ENCODE results near the gene POP4. TPM values are rescaled to one million over a fixed set of nuclear protein-coding genes. Genes with fewer than 3 reads are reported as not detected.

Gene POP4
- total RNA-seq, 4 donors from 2014 or later = 10.3 to 54.0 (median 36.4) TPM

DNA sequence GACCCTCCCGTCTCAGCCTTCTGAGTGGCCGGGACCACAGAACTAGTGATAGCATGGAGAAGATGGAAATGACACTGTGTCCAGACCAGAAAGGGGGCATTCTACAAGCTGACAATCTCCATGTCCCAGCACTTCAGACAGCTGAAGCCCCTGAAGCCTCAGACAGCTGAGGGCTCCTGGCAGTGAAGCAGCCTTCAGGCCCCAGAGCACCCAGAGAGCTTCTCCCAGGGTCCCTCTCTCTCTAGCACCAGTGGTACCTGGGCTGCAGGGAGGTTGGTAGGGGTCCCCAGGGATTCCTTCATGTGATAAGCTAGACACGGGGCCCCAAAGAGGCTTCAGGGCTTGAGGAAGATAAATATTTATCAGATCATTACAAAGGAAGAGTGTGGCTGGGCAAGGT, 7.6 kb upstream of the POP4 start:
- intact Hi-C loops (cut with DNase I; ENCODE audit: low total_unique reads) = no loop called here
- peaks cover 0 to 6% of the 10 kb centered on the region in 2 donors for H3K27me3 ChIP-seq
- TF ChIP-seq, protein P1, sequence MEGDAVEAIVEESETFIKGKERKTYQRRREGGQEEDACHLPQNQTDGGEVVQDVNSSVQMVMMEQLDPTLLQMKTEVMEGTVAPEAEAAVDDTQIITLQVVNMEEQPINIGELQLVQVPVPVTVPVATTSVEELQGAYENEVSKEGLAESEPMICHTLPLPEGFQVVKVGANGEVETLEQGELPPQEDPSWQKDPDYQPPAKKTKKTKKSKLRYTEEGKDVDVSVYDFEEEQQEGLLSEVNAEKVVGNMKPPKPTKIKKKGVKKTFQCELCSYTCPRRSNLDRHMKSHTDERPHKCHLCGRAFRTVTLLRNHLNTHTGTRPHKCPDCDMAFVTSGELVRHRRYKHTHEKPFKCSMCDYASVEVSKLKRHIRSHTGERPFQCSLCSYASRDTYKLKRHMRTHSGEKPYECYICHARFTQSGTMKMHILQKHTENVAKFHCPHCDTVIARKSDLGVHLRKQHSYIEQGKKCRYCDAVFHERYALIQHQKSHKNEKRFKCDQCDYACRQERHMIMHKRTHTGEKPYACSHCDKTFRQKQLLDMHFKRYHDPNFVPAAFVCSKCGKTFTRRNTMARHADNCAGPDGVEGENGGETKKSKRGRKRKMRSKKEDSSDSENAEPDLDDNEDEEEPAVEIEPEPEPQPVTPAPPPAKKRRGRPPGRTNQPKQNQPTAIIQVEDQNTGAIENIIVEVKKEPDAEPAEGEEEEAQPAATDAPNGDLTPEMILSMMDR (IDR thresholded peaks at IDR 0.05) = no peak
- TF ChIP-seq POLR2A (IDR thresholded peaks at IDR 0.05) = no peak

DNA sequence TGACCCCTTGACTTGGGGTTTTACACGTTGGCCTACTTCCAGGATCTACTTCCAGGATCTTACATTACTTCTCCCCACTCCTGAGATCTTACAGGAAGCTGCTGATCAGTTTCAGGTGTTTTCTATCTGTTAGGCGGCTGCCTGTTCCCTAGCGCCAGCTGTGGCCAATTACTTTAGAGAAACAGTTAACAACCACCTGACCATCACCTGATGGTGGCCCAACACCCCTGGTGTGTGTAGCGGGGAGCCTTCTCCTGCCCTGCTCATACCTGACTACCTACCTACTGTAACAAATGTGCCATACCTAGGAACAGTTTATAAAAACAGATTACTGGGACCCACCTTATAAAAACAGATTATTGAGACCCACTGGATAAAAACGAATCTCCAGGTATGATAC, 2.8 kb upstream of the POP4 start:
- no peak for DNase-seq
- intact Hi-C loops (cut with DNase I; ENCODE audit: low total_unique reads) = no loop called here
- Histone ChIP-seq H3K36me3 (no peaks in the 10 kb centered on the region), H3K9me3 (no peaks in the 10 kb centered on the region), H3K4me1 (peaks cover 5 to 6% of the 10 kb centered on the region in 2 donors), H3K27me3 (no peaks in the 10 kb centered on the region), H3K4me3 (no peak overlapping the region), H3K27ac (no peak overlapping the region)
- TF ChIP-seq, protein P1 (IDR thresholded peaks at IDR 0.05) = no peak

More for the DNA sequence above, 7.6 kb upstream of the POP4 start:
- Histone ChIP-seq H3K4me1 (no peaks in the 10 kb centered on the region), H3K9me3 (no peaks in the 10 kb centered on the region), H3K4me3 (no peak overlapping the region), H3K36me3 (no peaks in the 10 kb centered on the region), H3K27ac (no peak overlapping the region)
- DNase-seq = no peak

DNA sequence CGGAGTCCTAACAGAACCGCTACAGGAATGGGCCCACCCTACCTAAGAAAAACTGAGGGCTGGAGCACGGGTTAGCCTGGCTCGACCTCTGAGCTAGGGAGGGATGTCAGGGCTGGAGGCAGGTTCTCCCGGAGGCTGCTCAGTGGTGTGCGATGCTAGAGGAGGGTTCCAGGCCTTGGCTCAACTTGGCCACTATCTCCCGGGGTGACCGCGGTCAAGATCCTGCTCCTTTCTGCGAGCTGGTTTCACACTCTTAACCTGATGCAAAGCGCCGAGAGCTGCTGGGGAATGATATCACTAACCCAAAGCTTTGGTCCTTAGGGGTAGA, 301 bp downstream of the POP4 start:
- H3K9me3 ChIP-seq = no peaks in the 10 kb centered on the region
- intact Hi-C loops (cut with DNase I; ENCODE audit: low total_unique reads) = no loop called here
- H3K27ac ChIP-seq = peak overlapping the region; percentile 93
- no peaks in the 10 kb centered on the region for H3K36me3 ChIP-seq
- peak overlapping the region; percentile 66 to 86 for H3K4me3 ChIP-seq
- H3K27me3 ChIP-seq = no peaks in the 10 kb centered on the region
- peaks cover 5 to 11% of the 10 kb centered on the region in 2 donors for H3K4me1 ChIP-seq
- no peak for DNase-seq
- TF ChIP-seq, protein P1 (IDR thresholded peaks at IDR 0.05) = no peak
- no peak for TF ChIP-seq POLR2A (IDR thresholded peaks at IDR 0.05)

DNA sequence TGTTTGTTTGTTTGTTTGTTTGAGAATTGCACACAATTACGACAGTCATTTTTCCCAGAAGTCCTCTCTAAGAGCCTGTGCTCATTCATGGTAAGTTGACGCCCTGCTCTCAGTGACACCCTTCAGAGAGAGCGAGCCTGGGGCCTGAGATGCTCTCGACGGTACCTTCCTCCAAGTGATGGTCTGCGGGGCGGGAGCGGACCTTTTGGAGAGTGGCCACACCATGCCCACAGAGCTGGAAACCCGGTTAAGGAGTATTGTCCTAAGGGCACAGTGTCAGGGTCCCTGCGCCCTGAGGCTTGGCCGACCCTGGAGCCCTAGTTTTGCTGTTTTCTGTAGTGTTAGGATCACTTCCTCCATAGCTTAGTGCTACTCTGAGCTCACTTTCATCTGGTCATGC, 3.6 kb downstream of the POP4 start:
- H3K4me1 ChIP-seq = peaks cover 3 to 11% of the 10 kb centered on the region in 2 donors
- no peak overlapping the region for H3K27ac ChIP-seq
- TF ChIP-seq, protein P1 (IDR thresholded peaks at IDR 0.05) = no peak
- TF ChIP-seq POLR2A (IDR thresholded peaks at IDR 0.05) = no peak
- DNase-seq = no peak
- no peaks in the 10 kb centered on the region for H3K27me3 ChIP-seq
- H3K4me3 ChIP-seq = no peak overlapping the region
- intact Hi-C loops (cut with DNase I; ENCODE audit: low total_unique reads) = loop anchor here (5.0 kb wide), 1 partner anchor 108 kb away; the partner anchor contains the start of gene C19orf12
- no peaks in the 10 kb centered on the region for H3K36me3 ChIP-seq
- no peaks in the 10 kb centered on the region for H3K9me3 ChIP-seq

DNA sequence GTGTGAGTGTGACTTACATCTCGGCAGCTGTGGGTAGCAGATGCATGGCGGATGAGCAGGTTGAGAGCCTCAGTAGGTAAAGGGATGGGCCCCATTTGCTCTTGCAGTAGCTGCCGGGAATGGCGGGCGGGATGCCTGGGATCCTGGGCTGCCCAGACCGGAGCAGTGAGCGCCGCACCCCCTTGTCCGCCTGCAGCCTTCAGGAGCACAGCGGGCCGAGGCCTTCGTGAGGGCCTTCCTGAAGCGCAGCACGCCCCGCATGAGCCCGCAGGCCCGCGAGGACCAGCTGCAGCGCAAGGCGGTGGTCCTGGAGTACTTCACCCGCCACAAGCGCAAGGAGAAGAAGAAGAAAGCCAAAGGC, 4.1 kb downstream of the POP4 start:
- H3K4me1 ChIP-seq = peaks cover 0 to 8% of the 10 kb centered on the region in 2 donors
- no peaks in the 10 kb centered on the region for H3K9me3 ChIP-seq
- no peaks in the 10 kb centered on the region for H3K36me3 ChIP-seq
- DNase-seq = no peak
- no peak for TF ChIP-seq POLR2A (IDR thresholded peaks at IDR 0.05)
- TF ChIP-seq, protein P1 (IDR thresholded peaks at IDR 0.05) = no peak
- H3K27ac ChIP-seq = no peak overlapping the region
- H3K27me3 ChIP-seq = no peaks in the 10 kb centered on the region
- H3K4me3 ChIP-seq = no peak overlapping the region
- intact Hi-C loops (cut with DNase I; ENCODE audit: low total_unique reads) = loop anchor here (5.0 kb wide), 1 partner anchor 107 kb away; the partner anchor contains the start of gene C19orf12

All from uterus (tissue), 4 donors.